NOMO-1 treated with dmso at 0.1 percent for 144 hours (cell line): ENCODE results near the gene MCTP1.

Experiments used
- DNase-seq: peaks from one replicate; lab custom pipeline; 2025; ENCODE audit not compliant: unreplicated experiment; lab: John Stamatoyannopoulos, UW

Gene MCTP1

DNA sequence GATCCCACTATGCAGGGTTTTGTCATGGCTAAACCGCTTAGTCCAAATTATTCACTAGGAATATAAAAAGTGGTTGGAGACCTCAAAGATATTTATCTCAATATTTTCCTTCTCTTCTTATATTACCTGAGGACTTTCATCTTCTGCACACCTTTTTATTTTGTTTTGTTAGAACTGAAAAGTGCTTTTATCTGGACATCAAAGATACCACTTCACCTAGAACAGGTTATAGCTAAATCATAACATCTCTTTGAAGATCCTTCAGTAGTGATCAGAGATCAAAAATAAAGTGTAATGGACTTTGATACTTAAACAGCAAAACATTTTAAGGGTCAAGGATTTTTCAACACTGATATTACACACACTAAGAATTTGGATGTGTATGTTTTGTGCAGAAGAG, 160.2 kb downstream of the MCTP1 start:
- no peak for DNase-seq

- no peak for DNase-seq
Measured at GRCh38 chr5:95124101-95124500, 160.8 kb downstream of the MCTP1 start.

GRCh38 chr5:95114902-95115301, 170.0 kb downstream of the MCTP1 start:
- no peak for DNase-seq

DNA sequence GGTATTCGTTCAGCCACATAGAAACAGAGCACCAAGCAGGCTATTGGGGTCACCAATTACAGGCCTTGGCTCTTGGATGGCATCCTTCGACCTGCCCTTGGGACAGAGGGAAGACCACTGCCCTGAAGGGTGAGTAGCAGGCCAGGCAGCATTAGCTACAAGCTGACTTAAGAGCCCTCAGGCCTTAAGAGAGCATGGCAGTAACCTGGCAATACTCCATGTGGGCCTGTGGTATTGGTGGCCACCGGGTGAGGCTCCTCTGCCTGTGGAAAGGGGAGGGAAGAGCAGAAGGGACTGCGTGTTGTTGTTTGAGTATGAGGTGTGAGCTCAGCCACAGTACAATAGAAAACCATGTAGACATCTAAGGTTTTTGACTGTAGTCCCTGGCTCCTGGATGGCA, 170.6 kb downstream of the MCTP1 start:
- DNase-seq, result no peak

DNA sequence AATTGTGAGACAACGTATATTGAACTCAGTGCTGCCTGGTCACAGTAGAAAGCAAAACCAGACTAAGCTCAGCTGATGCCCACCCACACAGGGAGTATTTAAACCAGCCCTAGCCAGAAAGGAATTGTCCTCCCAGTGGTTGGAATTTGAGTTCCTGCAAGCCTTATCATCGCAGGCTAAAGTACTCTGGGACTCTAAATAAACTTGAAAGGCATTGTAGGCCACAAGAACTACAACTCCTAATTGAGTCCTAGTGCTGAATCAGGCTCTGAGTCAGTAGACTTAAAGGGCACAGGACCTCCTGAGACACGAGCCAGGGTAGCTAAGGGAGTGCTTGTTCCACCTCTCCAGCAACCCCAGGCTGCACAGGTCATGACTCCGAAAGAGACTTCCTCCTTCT, 171.4 kb downstream of the MCTP1 start:
- DNase-seq, result no peak

GRCh38 chr5:95111141-95111540, 173.8 kb downstream of the MCTP1 start:
- DNase-seq, result no peak

DNA sequence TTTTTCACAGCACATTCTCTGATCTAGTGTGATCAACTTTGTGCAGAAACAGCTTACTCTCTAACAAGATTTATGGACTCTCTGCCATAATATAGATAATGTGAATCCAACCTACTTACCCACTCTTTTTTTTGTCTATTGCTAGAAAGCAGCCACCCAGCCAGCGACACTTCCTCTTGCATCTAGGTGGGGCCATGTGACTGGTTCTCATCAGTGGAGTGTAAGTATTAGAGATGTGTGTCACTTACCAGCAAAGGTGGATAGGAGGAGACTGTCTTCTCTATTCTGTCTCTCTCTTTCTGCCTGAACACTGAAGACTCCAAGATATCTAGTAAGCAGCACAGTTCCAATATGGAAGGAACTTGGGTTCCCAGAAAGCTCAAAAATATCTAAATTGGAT, 174.8 kb downstream of the MCTP1 start:
- DNase-seq, result peak; percentile 32

GRCh38 chr5:95107138-95107537, 177.8 kb downstream of the MCTP1 start:
- no peak for DNase-seq

- DNase-seq, result no peak
Measured at GRCh38 chr5:95105638-95106037, 179.3 kb downstream of the MCTP1 start.

DNA sequence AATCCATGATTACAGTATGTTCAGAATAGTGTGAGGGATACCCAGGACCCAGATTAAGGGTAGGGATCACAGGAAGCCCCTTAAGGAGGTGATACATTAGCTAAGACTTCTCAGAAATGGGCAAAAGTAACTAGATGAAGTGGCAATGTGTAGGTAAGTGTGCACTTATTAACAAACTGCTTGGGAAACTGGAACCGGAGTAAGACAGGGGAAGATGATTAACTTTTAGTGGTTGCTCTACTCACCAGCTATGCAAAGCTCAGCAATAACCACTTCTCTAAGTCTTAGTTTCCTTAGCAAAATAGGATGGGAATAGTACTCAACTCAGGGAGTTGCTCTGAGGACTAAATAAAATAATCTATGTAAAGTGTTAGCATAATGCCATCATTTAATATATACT, 182.2 kb downstream of the MCTP1 start:
- no peak for DNase-seq

DNA sequence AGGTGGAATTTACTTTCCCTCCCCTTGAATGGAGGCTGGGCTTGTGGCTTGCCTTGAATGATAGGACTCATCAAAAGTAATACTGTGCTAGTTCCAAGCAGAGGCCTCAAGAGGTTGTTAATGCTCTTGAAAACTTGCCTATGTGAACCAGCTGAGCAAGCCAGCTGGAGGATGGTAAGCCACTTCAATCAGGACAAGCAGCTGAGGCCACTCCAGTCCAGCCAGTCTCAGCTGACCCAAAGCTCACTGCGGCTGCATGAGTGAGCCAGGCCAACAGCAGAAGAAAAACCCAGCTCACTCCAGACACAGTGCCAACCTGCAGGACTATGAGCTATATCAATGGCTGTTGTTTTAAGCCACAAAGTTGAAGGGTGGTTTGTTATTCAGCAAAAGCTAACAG, 182.8 kb downstream of the MCTP1 start:
- no peak for DNase-seq

GRCh38 chr5:95100551-95100950, 184.3 kb downstream of the MCTP1 start:
- DNase-seq, result no peak

- DNase-seq, result no peak
Measured at GRCh38 chr5:95098012-95098411, 186.9 kb downstream of the MCTP1 start.

DNA sequence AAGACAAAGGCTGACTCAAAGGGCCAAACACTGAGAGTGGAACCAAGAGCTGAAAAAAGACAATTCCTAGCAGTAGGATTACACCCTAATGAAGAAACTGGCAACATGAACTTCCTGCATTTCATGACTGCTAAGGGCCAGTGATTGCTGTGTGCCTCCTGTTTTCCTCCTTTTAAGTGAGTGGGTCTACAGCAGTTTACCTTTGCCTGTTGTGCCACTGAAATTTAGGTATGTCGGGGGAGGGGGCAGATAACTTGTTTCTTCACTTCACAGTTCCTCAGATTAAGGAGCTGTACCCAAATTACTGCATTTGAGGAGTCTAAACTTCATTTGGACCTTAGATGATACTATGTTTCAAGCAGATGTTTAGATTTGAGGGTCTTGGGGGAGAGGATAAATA, 191.7 kb downstream of the MCTP1 start:
- no peak for DNase-seq

- DNase-seq, result no peak
Measured at GRCh38 chr5:95090774-95091173, 194.1 kb downstream of the MCTP1 start.

- DNase-seq, result no peak
Measured at GRCh38 chr5:95087816-95088317, 197.0 kb downstream of the MCTP1 start.

- DNase-seq, result no peak
Measured at GRCh38 chr5:95086927-95087815, 197.7 kb downstream of the MCTP1 start.

GRCh38 chr5:95084757-95085156, 200.1 kb downstream of the MCTP1 start:
- no peak for DNase-seq

DNA sequence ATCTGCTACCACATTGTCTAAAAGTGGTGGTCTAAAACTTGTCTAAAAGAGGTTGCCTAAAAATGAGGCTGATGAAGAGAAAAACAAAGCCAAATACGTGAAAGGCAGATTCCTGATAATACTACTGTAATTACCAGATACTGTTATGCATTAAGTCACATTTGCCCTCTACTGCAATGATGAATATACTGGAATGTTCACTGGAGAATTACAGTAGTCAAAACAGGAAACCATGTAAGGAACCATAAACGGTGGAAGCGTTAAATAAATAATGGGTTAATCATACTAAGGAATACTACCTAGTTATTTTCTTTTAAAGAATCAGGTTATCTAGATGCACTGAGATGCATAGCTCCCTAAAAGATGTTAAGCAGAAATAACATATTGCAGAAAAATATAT, 201.3 kb downstream of the MCTP1 start:
- no peak for DNase-seq

DNA sequence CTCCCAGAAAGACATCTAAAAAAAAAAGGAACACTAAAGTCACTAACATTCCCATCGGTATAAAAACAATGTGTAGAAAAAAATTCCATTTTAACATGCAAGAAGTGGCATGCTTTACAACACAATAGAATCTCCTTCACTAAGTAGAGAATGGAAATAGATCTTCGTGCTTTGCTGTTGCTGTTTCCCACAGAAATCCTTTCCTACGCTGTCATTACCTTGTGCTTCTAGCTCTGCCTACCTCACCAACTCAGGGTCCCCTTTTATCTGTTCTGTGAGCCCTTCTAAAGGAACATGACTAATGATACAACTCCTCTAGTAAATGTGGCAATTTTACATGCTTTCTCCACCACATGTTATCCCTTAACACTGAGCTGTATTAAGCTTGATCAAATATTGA, 202.9 kb downstream of the MCTP1 start:
- DNase-seq, result no peak

- peak; percentile 66 for DNase-seq
Measured at GRCh38 chr5:95081500-95081960, 203.4 kb downstream of the MCTP1 start.

GRCh38 chr5:95080441-95080840, 204.5 kb downstream of the MCTP1 start:
- DNase-seq, result no peak

- no peak for DNase-seq
Measured at GRCh38 chr5:95080030-95080429, 204.9 kb downstream of the MCTP1 start.
